H1 (cell line): ENCODE results near the gene SMARCC2.

Experiments used
- CTCF ChIP-seq, 3 experiments: IDR thresholded peaks; 1 replicate in 2 of 3; 2 replicates in 1 of 3; pipeline versions ENCODE4 v1.5.1 to v1.6.1; 2011; ENCODE audit warnings: low read length in 3 of 3, mild to moderate bottlenecking in 3 of 3, inconsistent platforms in 2 of 3, low read depth in 1 of 3, moderate library complexity in 1 of 3; ENCODE audit not compliant: insufficient read depth in 1 of 3; ENCODE audit errors: control extremely low read depth in 1 of 3
- JUN ChIP-seq: IDR thresholded peaks from 2 replicates; pipeline ENCODE4 v1.6.1; 2011; ENCODE audit warnings: low read depth, mild to moderate bottlenecking, improper control_type of control experiment, low read length
- RAD21 ChIP-seq, 2 experiments: IDR thresholded peaks in 1 of 2; conservative IDR thresholded peaks in 1 of 2; 2 replicates each; pipeline ENCODE4 v1.6.1; 2011; ENCODE audit warnings: low read depth in 2 of 2, low read length in 2 of 2, improper control_type of control experiment in 1 of 2, inconsistent platforms in 1 of 2, mild to moderate bottlenecking in 1 of 2, moderate library complexity in 1 of 2
- ZNF274 ChIP-seq: IDR thresholded peaks from 2 replicates; pipeline ENCODE4 v1.7.0; 2012; ENCODE audit warnings: low read length, borderline replicate concordance; ENCODE audit errors: extremely low read depth

GRCh38 chr12:56129942-56130495, 59.3 kb downstream of the SMARCC2 start:
- TF ChIP-seq CTCF (IDR thresholded peaks at IDR 0.05; ENCODE audit: control extremely low read depth in 1 of 3, insufficient read depth in 1 of 3, low read depth in 1 of 3, low read length in 3 of 3) (no peak), RAD21 (IDR thresholded peaks at IDR 0.05 in 1 of 2, conservative IDR thresholded peaks at IDR 0.05 in 1 of 2; ENCODE audit: low read depth in 2 of 2, low read length in 2 of 2) (no peak), JUN (no peak), ZNF274 (no peak)
